ENCODE results near the gene ZFYVE19. TPM values are rescaled to one million over a fixed set of nuclear protein-coding genes. Genes with fewer than 3 reads are reported as not detected.

The ZFYVE19 gene
- total and polyA plus RNA-seq, 3 donors from 2014 or later: 22.4 to 38.2 (median 26.3) TPM

DNA sequence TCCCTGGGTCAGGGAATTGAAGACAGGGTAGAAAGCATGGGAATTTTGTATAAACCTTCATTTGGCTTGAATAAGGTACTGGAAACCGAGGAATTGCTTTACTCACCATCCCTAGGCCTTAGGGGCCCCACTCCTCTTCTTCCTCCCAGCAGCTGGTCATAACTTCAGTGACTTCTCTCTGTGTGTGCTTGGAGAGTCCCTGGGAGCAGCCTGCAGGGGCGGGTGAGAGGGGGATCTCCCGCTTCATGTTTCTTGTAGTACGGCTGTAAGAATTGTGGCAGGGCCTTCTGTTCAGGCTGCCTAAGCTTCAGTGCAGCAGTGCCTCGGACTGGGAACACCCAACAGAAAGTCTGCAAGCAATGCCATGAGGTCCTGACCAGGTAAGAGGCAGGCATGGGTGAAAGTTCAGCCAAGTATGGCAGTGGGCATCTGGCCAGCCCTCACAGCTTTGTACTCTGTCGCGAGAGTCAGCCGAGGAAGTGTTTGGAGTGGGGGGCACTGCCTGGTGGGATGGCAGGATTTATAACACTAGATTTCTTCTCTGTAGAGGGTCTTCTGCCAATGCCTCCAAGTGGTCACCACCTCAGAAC is 2.1 kb downstream of the ZFYVE19 start:
- H3K27me3 ChIP-seq: no peaks in the 10 kb centered on the region
- DNase-seq: no peak
- H3K27ac ChIP-seq: no peak overlapping the region
- H3K36me3 ChIP-seq (ENCODE audit: low read depth, missing control alignments): no peaks in the 10 kb centered on the region
- peaks cover 9% of the 10 kb centered on the region for H3K4me1 ChIP-seq
- 73 to 83% methylated on average over 5 to 8 of the region's 8 CpGs for WGBS, 2 donors
- intact Hi-C loops (cut with DNase I; ENCODE audit: low total_unique reads): no loop called here
- H3K9me3 ChIP-seq: no peaks in the 10 kb centered on the region
- TF ChIP-seq, protein P1, sequence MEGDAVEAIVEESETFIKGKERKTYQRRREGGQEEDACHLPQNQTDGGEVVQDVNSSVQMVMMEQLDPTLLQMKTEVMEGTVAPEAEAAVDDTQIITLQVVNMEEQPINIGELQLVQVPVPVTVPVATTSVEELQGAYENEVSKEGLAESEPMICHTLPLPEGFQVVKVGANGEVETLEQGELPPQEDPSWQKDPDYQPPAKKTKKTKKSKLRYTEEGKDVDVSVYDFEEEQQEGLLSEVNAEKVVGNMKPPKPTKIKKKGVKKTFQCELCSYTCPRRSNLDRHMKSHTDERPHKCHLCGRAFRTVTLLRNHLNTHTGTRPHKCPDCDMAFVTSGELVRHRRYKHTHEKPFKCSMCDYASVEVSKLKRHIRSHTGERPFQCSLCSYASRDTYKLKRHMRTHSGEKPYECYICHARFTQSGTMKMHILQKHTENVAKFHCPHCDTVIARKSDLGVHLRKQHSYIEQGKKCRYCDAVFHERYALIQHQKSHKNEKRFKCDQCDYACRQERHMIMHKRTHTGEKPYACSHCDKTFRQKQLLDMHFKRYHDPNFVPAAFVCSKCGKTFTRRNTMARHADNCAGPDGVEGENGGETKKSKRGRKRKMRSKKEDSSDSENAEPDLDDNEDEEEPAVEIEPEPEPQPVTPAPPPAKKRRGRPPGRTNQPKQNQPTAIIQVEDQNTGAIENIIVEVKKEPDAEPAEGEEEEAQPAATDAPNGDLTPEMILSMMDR (IDR thresholded peaks at IDR 0.05): no peak
- no peak for TF ChIP-seq POLR2A (IDR thresholded peaks at IDR 0.05)
- no peak overlapping the region for H3K4me3 ChIP-seq

DNA sequence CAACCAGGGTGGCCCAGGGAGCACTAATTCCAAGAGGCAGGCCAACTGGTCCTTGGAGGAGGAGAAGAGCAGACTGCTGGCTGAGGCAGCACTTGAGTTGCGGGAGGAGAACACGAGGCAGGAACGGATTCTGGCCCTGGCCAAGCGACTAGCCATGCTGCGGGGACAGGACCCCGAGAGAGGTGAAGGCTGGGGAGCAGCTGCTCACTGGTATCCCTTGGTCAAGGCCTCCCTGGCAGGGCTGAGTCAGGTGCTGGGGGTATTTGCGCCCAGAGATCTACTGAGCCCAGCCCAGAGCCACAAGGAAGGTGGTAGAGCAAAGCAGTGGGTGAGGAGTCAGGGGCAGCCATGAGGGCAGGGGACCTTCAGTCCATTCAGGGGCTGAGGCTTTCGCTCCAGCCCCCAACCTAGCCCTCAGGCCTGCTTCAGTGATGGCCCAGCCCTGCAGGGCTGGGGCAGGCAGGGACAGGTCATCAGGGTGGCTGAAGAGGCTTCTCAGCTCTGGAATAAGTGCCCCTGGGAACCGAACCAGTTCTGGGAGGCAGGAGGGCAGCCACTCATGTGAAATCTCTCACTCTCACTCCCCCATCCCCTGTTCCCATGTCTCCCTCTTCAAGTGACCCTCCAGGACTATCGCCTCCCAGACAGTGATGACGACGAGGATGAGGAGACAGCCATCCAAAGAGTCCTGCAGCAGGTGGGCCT is 6.0 kb downstream of the ZFYVE19 start:
- Histone ChIP-seq H3K36me3 (ENCODE audit: low read depth, missing control alignments) (no peaks in the 10 kb centered on the region), H3K4me3 (no peak overlapping the region), H3K4me1 (peaks cover 13% of the 10 kb centered on the region), H3K27ac (no peak overlapping the region), H3K9me3 (no peaks in the 10 kb centered on the region), H3K27me3 (no peaks in the 10 kb centered on the region)
- 92 to 94% methylated on average over 9 to 12 of the region's 12 CpGs for WGBS, 2 donors
- no peak for TF ChIP-seq POLR2A (IDR thresholded peaks at IDR 0.05)
- TF ChIP-seq, protein P1 (IDR thresholded peaks at IDR 0.05): no peak
- DNase-seq: no peak
- intact Hi-C loops (cut with DNase I; ENCODE audit: low total_unique reads): no loop called here

DNA sequence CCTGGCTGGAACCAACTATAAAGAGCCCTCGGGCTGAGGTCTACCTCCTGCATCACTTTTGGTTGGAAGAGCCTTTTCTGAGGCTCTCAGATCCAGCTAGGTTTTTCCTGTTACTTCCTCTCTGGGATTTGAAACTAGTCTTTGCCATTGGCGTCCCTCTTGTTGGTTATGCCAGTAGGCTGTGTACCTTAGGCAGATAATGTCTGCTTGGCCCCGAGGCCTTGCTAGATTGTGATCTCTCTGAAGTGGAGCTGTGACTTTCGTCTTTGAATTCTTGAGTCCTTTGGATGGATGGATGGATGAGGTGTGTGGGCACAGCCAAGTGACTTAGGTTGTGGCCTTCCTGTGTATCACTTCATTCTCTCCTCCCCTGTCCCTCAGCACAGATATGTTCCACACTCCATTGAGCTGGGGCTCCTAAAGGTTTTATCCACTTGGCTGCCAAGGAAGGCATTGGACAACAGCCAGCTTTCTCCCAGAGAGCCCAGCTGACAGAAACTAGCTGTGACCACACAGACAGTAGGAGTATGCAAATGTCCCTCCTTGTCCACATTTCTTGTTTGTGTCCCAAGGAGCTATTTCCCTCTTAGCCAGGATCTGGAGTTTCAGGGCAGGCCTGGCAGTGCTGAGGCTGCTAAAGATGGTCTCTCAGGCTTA is 8.3 kb downstream of the ZFYVE19 start:
- H3K9me3 ChIP-seq: no peaks in the 10 kb centered on the region
- H3K27ac ChIP-seq: peak overlapping the region; percentile 32 to 59
- WGBS, 2 donors: 64 to 71% methylated on average over 4 of the region's 4 CpGs
- H3K36me3 ChIP-seq (ENCODE audit: low read depth, missing control alignments): no peaks in the 10 kb centered on the region
- H3K4me3 ChIP-seq: no peak overlapping the region
- TF ChIP-seq, protein P1 (IDR thresholded peaks at IDR 0.05): no peak
- TF ChIP-seq POLR2A (IDR thresholded peaks at IDR 0.05): no peak
- H3K4me1 ChIP-seq: peaks cover 7% of the 10 kb centered on the region
- DNase-seq: peak; percentile 89
- intact Hi-C loops (cut with DNase I; ENCODE audit: low total_unique reads): no loop called here
- H3K27me3 ChIP-seq: no peaks in the 10 kb centered on the region

DNA sequence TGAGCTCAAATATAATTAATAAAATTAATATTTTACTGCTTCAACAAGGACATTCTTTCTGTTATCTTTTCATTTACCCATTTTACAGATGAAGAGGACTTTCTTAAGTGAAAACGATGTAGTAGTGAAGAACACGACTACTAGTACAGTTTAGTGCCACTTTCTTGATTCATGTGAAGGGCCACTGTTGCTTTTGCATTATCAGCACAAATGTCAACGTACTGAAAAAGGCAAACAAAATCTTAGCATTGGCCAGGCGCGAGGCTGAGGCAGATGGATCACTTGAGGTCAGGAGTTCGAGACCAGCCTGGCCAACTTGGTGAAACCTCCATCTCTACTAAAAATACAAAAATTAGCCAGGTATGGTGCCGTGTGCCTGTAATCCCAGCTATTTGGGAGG is 12.2 kb downstream of the ZFYVE19 start:
- Histone ChIP-seq H3K4me1 (peaks cover 7% of the 10 kb centered on the region), H3K9me3 (no peaks in the 10 kb centered on the region), H3K4me3 (no peak overlapping the region), H3K27me3 (no peaks in the 10 kb centered on the region), H3K27ac (no peak overlapping the region), H3K36me3 (ENCODE audit: low read depth, missing control alignments) (no peaks in the 10 kb centered on the region)
- no peak for TF ChIP-seq POLR2A (IDR thresholded peaks at IDR 0.05)
- TF ChIP-seq, protein P1 (IDR thresholded peaks at IDR 0.05): no peak
- no peak for DNase-seq
- intact Hi-C loops (cut with DNase I; ENCODE audit: low total_unique reads): no loop called here
- WGBS, 2 donors: 77 to 84% methylated on average over 7 of the region's 7 CpGs

Data from testis (tissue), 3 donors.